Choroid plexus epithelial cell (primary cell): Measurements from ENCODE around the gene CARNS1.
"Not testable (repeated sequence)": the region's sequence is repeated elsewhere in the genome, so short reads cannot be mapped to it uniquely, and the experiment has no call there.

Source experiments
- DNase-seq: peaks from one replicate; pipeline ENCODE4 v3.0.0-alpha.2; 2010; ENCODE audit warnings: low read depth
- H3K4me3 ChIP-seq: 2 replicates; pipeline ENCODE4 v1.5.1; 2011; ENCODE audit warnings: low read depth, mild to moderate bottlenecking, control low read depth, low read length, moderate library complexity
- CTCF ChIP-seq: conservative IDR thresholded peaks from 2 replicates; pipeline ENCODE4 v1.5.1; 2011; ENCODE audit warnings: low read depth, mild to moderate bottlenecking, control low read depth, inconsistent platforms, low read length, moderate library complexity

CARNS1 gene

GRCh38 chr11:67423466-67423865 lies 8.0 kb downstream of the CARNS1 start:
- no peak overlapping the region for H3K4me3 ChIP-seq
- no peak for TF ChIP-seq CTCF
- DNase-seq, result no peak

- no peak for TF ChIP-seq CTCF
- no peak for DNase-seq
- H3K4me3 ChIP-seq, result no peak overlapping the region
Measured at GRCh38 chr11:67423891-67424613, 8.6 kb downstream of the CARNS1 start.

GRCh38 chr11:67427364-67427859 lies 11.9 kb downstream of the CARNS1 start:
- peak overlapping the region; percentile 95 for H3K4me3 ChIP-seq
- not testable (repeated sequence) for DNase-seq

GRCh38 chr11:67428052-67429001 lies 12.8 kb downstream of the CARNS1 start, which contains the start of gene RPS6KB2:
TSS of gene RPS6KB2 (plus strand) at chr11:67428494. CDS start at chr11:67428546, 52 bp downstream.
- peak; percentile 99 for DNase-seq
- peak within 1 kb of the TSS; percentile 95 for H3K4me3 ChIP-seq
- no peak for TF ChIP-seq CTCF

- DNase-seq, result no peak
- peak overlapping the region; percentile 95 for H3K4me3 ChIP-seq
- no peak for TF ChIP-seq CTCF
Measured at GRCh38 chr11:67429038-67429668, 13.7 kb downstream of the CARNS1 start.

GRCh38 chr11:67429722-67430121 lies 14.2 kb downstream of the CARNS1 start:
- H3K4me3 ChIP-seq, result no peak overlapping the region

More at GRCh38 chr11:67429722-67430121, 14.2 kb downstream of the CARNS1 start:
- no peak for TF ChIP-seq CTCF
- no peak for DNase-seq
